Activated naive CD4-positive, alpha-beta T cell treated with anti-CD3 and anti-CD28 coated beads, Interleukin-2, amount 50 U/mL, for 16 hours (primary cell): ENCODE data around the gene TAF8.

Source experiments
- DNase-seq: peaks from one replicate; pipeline ENCODE4 v3.0.0-alpha.2; 2020

TAF8 gene

DNA sequence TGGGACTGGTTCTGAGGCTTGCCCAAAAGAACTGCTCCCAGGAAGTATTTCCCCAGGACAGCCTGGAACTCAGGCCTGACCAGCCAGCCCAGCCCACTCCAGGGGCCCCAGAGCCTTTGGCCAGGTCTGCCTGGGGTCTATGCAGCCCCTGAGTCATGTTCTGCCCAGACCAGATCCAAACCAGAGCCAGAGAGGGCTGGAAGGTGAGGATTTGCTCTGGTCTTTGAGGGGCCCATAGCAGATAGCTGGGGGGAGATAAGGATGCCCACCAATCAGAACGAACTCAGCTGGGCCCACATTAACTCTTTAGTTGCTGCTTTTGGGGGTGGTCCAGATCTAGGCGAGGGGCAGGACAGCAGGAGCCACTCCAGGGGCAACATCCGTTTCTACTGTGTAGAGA is 75.3 kb downstream of the TAF8 start:
- DNase-seq, result no peak

DNA sequence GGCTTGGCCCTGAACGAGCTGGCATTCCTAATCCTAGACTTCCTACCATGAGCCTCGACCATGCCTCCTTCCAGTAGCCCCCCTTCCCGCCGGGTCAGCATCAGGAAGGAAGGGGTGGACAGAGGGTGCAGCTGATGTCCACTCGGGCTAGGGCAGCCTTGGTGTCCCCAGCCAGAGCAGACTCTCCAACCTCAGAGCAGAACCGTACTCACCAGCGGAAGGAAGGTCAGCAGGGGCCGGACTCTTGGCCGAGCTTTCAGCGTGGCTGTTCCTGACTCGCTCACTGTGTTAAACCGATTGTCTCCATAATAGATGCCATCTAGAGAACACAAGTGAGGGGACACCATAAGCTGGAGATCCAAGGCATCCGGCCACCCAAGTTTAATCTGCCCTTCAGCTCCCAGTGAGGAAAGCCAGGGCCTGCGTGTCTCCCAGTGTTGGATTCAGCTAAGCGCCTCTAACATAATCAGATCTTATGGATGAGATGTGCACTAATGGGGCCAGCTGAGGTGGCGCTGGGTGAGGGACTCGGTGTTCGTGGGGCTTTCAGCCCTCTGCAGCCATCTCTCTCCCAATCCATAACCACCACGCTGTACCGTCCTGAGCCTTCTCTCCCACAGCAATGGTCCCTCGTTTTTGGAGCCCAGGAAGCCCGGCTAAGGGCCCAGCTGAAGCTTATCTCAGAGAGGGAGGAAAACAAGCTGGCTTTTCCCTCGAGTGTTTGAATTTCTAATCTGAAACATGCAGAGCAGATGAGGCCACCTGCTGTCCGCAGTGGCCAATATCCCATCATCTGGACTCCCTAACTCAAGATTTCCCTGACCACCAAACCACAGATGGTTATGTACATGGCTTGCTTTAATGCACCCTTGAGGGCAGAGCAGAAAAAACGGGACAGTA is 78.4 kb downstream of the TAF8 start:
- no peak for DNase-seq

DNA sequence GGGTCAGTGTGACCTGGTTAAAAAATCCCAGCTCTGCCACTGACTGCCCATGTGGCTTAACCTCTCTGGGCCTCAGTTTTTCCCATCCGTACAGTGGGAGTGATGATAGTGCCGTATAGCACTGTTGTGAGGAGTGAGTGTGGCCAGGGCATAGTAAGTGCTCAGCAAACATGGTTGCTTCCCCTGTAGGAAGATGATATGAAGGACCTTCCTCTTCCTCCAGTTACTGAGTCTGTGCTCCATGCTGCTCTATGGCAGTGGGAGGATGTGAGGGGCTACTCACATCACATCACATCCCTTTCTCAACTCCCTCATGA is 79.0 kb downstream of the TAF8 start:
- DNase-seq, result no peak

DNA sequence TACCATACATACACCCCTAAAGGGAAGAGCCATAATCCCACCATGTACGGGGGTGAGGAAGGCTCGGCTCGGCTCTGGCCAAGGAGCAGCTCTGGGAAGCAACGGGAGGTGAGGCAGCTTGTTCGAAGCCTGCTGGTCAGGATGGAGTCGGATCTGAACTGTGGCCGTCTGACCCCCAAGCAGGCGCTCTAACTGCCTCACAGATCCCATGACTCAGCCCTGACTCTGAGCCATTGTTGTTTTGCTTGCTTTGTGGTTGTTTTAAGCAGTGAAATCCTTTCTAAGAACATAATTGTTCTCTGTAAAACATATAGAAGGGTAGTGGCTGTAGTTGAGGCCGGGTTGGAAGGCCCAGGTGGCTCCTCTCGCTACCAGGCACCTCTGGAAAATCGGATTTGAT is 81.2 kb downstream of the TAF8 start:
- no peak for DNase-seq

DNA sequence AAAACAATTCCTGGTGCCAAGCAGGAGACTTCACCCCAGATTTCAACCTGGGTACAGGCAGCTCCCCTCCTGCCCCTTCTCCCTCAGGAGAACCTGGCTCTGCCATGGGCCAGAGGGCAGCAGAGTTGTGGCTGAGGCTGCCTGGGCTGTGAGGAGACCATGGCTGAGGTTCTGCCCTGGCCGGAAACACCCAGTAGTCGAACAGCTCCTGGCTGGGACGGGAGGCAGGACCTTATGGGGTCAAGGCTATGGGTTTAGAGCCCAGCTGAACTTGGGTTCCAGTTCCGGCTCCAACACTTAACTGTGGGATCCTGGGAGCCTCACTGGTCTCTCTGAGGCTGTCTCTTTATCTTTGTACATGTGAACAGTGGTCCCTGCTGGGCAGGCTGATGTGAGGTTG is 83.6 kb downstream of the TAF8 start:
- no peak for DNase-seq

DNA sequence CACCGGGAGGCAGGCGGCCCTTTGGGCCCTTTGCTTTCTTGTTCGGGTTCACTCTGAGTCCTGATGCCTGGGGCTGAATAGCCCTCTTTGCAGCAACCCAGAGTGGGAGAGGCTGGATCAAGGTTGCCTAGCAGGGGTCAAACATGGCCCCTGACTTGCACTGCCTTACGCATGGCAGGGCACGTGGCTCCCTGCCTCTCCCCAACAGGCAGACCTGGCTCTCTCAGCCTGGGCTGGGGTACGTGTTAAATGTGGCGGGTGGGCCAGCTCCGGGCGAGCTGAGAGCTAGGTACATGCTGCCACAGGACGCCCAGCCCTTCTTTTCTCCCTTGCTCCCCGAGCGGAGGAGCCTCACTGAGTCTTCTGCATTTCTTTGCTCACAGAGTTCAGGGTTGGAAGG is 84.8 kb downstream of the TAF8 start:
- no peak for DNase-seq

DNA sequence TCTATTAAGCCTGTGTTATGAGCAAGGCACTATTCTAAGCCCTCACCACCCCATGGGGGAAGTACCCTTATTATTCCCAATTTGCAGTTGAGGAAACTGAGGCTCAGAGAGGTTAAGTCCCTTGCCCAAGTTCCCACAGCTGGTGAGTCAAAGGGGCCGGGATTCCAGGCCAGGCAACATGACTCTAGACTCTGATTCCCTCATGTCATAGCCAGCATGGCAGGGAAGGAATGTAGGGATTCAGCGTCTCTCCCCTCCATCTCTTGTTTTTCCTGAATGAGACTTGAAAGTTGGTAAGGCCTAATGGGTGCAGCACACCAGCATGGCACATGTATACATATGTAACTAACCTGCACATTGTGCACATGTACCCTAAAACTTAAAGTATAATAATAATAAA is 85.4 kb downstream of the TAF8 start:
- DNase-seq, result no peak

DNA sequence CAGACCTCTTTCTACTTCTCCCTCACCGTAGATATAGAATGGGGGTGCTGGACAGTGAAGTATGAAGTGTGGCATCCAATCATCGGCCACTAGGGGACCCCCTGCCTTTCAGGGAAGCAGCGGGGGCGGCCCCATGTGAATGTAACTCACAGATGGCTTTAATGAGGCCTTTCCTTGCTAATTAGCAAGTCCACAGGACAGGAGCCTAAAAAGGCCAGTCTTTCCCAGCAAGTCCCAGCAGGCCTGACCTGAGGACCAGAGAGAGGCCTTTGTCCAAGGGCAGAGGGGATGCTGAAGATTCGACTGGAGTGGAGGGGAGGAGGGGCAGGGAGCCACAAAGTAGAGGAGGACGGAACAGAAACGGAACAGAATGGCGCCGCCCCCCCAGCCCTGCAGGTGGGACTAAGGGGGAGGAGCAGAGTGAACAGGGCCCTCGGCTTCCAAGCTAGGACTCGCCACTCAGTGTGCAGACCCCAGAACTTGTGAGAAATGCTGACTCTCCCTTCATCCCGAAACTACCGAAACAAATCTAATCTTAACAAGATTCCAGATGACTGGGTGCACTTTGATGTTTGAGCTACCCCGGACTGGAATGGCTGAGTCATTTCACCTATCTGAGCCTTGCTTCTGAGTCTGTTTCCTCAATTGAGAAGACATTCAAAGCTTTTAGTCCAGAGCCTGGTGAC is 86.3 kb downstream of the TAF8 start:
- peak; percentile 33 for DNase-seq
